Measurements from ENCODE around the gene SLCO3A1.

The SLCO3A1 gene

GRCh38 chr15:91879158-91879557 is 25.6 kb downstream of the SLCO3A1 start:
- CTCF ChIA-PET: interaction anchor here (0.7 kb wide), 1 partner anchor 586 kb away, joined by 3 read pairs; no protein-coding TSS in a partner anchor
- Histone ChIP-seq H3K4me1 (ENCODE audit: control insufficient read depth, insufficient read depth, low read length) (no peaks in the 10 kb centered on the region), H3K4me3 (ENCODE audit: low read depth, low read length) (no peak overlapping the region), H3K27ac (ENCODE audit: extremely low read depth, low read depth, low read length) (no peak overlapping the region), H3K36me3 (ENCODE audit: control insufficient read depth in 2 of 2, insufficient read depth in 1 of 2, low read length in 2 of 2) (no peaks in the 10 kb centered on the region), H3K9me3 (ENCODE audit: control insufficient read depth, insufficient read depth, low read depth, low read length) (no peaks in the 10 kb centered on the region)
- TF ChIP-seq ZBTB8A (tag by site-specific recombination; IDR thresholded peaks at IDR 0.05): no peak
- no peak for TF ChIP-seq ZFP69B (tag by site-specific recombination; IDR thresholded peaks at IDR 0.05)
- TF ChIP-seq ZNF449 (tag by site-specific recombination; IDR thresholded peaks at IDR 0.05): no peak
- TF ChIP-seq ZNF549 (tag by site-specific recombination; IDR thresholded peaks at IDR 0.05): no peak
- no peak for TF ChIP-seq ZNF558 (tag by site-specific recombination; IDR thresholded peaks at IDR 0.05)
- TF ChIP-seq ZNF16 (tag by site-specific recombination; IDR thresholded peaks at IDR 0.05; ENCODE audit: low read depth): no peak
- no peak for TF ChIP-seq SALL2 (tag by site-specific recombination; IDR thresholded peaks at IDR 0.05; ENCODE audit: borderline replicate concordance)
- TF ChIP-seq KLF16 (tag by site-specific recombination; IDR thresholded peaks at IDR 0.05): no peak
- TF ChIP-seq ZNF311 (tag by site-specific recombination; IDR thresholded peaks at IDR 0.05; ENCODE audit: borderline replicate concordance): no peak
- TF ChIP-seq ZBTB21 (tag by site-specific recombination; IDR thresholded peaks at IDR 0.05): no peak
- no peak for TF ChIP-seq ZNF184 (tag by site-specific recombination; IDR thresholded peaks at IDR 0.05)
- TF ChIP-seq, protein P1, sequence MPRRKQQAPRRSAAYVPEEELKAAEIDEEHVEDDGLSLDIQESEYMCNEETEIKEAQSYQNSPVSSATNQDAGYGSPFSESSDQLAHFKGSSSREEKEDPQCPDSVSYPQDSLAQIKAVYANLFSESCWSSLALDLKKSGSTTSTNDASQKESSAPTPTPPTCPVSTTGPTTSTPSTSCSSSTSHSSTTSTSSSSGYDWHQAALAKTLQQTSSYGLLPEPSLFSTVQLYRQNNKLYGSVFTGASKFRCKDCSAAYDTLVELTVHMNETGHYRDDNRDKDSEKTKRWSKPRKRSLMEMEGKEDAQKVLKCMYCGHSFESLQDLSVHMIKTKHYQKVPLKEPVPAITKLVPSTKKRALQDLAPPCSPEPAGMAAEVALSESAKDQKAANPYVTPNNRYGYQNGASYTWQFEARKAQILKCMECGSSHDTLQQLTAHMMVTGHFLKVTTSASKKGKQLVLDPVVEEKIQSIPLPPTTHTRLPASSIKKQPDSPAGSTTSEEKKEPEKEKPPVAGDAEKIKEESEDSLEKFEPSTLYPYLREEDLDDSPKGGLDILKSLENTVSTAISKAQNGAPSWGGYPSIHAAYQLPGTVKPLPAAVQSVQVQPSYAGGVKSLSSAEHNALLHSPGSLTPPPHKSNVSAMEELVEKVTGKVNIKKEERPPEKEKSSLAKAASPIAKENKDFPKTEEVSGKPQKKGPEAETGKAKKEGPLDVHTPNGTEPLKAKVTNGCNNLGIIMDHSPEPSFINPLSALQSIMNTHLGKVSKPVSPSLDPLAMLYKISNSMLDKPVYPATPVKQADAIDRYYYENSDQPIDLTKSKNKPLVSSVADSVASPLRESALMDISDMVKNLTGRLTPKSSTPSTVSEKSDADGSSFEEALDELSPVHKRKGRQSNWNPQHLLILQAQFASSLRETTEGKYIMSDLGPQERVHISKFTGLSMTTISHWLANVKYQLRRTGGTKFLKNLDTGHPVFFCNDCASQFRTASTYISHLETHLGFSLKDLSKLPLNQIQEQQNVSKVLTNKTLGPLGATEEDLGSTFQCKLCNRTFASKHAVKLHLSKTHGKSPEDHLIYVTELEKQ (tag by site-specific recombination; IDR thresholded peaks at IDR 0.05; ENCODE audit: borderline replicate concordance): no peak
- TF ChIP-seq ZNF555 (tag by site-specific recombination; conservative IDR thresholded peaks at IDR 0.05): no peak
- TF ChIP-seq ZNF521 (tag by site-specific recombination; IDR thresholded peaks at IDR 0.05): no peak
- TF ChIP-seq ZNF670 (tag by site-specific recombination; IDR thresholded peaks at IDR 0.05; ENCODE audit: low read depth): no peak
- TF ChIP-seq ZBTB17 (tag by site-specific recombination; IDR thresholded peaks at IDR 0.05): no peak
- no peak for TF ChIP-seq ZNF214 (tag by site-specific recombination; IDR thresholded peaks at IDR 0.05; ENCODE audit: borderline replicate concordance)
- TF ChIP-seq ZNF391 (tag by site-specific recombination; IDR thresholded peaks at IDR 0.05; ENCODE audit: borderline replicate concordance, low read depth): no peak
- TF ChIP-seq, protein P2, sequence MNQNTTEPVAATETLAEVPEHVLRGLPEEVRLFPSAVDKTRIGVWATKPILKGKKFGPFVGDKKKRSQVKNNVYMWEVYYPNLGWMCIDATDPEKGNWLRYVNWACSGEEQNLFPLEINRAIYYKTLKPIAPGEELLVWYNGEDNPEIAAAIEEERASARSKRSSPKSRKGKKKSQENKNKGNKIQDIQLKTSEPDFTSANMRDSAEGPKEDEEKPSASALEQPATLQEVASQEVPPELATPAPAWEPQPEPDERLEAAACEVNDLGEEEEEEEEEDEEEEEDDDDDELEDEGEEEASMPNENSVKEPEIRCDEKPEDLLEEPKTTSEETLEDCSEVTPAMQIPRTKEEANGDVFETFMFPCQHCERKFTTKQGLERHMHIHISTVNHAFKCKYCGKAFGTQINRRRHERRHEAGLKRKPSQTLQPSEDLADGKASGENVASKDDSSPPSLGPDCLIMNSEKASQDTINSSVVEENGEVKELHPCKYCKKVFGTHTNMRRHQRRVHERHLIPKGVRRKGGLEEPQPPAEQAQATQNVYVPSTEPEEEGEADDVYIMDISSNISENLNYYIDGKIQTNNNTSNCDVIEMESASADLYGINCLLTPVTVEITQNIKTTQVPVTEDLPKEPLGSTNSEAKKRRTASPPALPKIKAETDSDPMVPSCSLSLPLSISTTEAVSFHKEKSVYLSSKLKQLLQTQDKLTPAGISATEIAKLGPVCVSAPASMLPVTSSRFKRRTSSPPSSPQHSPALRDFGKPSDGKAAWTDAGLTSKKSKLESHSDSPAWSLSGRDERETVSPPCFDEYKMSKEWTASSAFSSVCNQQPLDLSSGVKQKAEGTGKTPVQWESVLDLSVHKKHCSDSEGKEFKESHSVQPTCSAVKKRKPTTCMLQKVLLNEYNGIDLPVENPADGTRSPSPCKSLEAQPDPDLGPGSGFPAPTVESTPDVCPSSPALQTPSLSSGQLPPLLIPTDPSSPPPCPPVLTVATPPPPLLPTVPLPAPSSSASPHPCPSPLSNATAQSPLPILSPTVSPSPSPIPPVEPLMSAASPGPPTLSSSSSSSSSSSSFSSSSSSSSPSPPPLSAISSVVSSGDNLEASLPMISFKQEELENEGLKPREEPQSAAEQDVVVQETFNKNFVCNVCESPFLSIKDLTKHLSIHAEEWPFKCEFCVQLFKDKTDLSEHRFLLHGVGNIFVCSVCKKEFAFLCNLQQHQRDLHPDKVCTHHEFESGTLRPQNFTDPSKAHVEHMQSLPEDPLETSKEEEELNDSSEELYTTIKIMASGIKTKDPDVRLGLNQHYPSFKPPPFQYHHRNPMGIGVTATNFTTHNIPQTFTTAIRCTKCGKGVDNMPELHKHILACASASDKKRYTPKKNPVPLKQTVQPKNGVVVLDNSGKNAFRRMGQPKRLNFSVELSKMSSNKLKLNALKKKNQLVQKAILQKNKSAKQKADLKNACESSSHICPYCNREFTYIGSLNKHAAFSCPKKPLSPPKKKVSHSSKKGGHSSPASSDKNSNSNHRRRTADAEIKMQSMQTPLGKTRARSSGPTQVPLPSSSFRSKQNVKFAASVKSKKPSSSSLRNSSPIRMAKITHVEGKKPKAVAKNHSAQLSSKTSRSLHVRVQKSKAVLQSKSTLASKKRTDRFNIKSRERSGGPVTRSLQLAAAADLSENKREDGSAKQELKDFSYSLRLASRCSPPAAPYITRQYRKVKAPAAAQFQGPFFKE (tag by site-specific recombination; IDR thresholded peaks at IDR 0.05; ENCODE audit: borderline replicate concordance): no peak
- no peak for TF ChIP-seq ZNF146 (tag by site-specific recombination; IDR thresholded peaks at IDR 0.05)
- POLR2A ChIA-PET: no interaction called here
